Hepatocyte (in vitro differentiated cells): ENCODE measurements around the gene RAG1.

Experiments used
- CTCF ChIP-seq: fragments of 200-600 bp; sonication (generic); IDR thresholded peaks from 2 replicates; pipeline ENCODE4 v1.5.1; 2016; ENCODE audit warnings: antibody characterized with exemption, mild to moderate bottlenecking; ENCODE audit not compliant: poor library complexity
- EZH2 ChIP-seq: fragments of 200-600 bp; sonication (generic); IDR thresholded peaks from 2 replicates; pipeline ENCODE4 v1.6.1; 2016; ENCODE audit warnings: antibody characterized with exemption, mild to moderate bottlenecking, borderline replicate concordance
- EZH2phosphoT487 ChIP-seq: fragments of 200-600 bp; sonication (generic); IDR thresholded peaks from one replicate; pipeline ENCODE4 v1.6.1; 2018; ENCODE audit warnings: antibody characterized with exemption, mild to moderate bottlenecking, low read depth, moderate library complexity; ENCODE audit not compliant: unreplicated experiment, severe bottlenecking

- no peak for TF ChIP-seq CTCF
- TF ChIP-seq EZH2: no peak
- no peak for TF ChIP-seq EZH2phosphoT487
These were observed 33.4 kb upstream of the RAG1 start for GRCh38 chr11:36534276-36534840.
